8988T (cell line): ENCODE measurements around the gene TKT.
"Not testable (repeated sequence)": the region's sequence is repeated elsewhere in the genome, so short reads cannot be mapped to it uniquely, and the experiment has no call there.

Source experiments
- DNase-seq: peaks from one replicate; pipeline ENCODE4 v3.0.0; 2011

The TKT gene, protein sequence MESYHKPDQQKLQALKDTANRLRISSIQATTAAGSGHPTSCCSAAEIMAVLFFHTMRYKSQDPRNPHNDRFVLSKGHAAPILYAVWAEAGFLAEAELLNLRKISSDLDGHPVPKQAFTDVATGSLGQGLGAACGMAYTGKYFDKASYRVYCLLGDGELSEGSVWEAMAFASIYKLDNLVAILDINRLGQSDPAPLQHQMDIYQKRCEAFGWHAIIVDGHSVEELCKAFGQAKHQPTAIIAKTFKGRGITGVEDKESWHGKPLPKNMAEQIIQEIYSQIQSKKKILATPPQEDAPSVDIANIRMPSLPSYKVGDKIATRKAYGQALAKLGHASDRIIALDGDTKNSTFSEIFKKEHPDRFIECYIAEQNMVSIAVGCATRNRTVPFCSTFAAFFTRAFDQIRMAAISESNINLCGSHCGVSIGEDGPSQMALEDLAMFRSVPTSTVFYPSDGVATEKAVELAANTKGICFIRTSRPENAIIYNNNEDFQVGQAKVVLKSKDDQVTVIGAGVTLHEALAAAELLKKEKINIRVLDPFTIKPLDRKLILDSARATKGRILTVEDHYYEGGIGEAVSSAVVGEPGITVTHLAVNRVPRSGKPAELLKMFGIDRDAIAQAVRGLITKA

GRCh38 chr3:53255775-53256703 lies at the start of gene TKT:
Gene TKT (minus strand): TSS chr3:53256022. CDS start chr3:53255942, 80 bp downstream.
- DNase-seq, result peak; percentile 98

- DNase-seq, result no peak
Measured at GRCh38 chr3:53303957-53304356, 48.1 kb upstream of the TKT start.

DNA sequence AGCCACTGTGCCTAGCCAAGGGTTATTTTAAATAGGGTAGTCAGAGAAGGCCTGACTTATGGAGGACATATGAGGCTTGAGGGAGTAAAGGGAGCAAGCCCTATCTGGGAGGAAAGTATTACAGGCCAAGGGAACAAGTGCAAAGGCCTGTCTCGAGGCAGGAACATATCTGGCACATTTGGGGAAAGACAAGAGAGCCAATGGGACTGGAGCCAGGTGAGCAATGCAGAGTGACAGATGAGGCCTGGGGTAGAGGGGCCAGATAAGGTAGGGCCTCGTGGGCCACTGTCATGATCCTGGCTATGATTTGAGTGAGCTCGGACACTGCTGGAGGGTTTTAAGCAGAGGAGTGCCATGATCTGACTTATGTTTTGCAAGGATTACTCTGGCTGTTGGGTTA lies 47.7 kb upstream of the TKT start:
- DNase-seq, result no peak

- DNase-seq, result no peak
Measured at GRCh38 chr3:53300826-53301225, 45.0 kb upstream of the TKT start.

- not testable (repeated sequence) for DNase-seq
Measured at GRCh38 chr3:53299611-53300023, 43.8 kb upstream of the TKT start.

DNA sequence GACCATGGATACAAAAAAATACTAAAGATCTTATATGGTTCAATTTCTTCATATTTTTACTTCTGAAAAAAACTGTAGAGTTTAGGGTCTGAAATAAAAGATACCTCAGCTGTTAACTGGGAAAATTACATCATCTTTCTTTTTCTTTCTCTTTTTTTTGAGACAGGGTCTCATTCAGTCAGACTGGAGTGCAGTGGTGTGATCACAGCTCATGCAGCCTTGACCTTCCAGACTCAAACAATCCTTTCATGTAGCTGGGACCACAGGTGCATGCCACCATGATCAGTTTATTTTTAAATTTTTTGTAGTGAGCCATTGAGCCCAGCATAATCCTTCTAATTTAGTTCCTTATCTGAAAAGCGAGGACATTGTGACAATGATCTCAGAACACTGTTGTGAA lies 39.6 kb upstream of the TKT start:
- no peak for DNase-seq

DNA sequence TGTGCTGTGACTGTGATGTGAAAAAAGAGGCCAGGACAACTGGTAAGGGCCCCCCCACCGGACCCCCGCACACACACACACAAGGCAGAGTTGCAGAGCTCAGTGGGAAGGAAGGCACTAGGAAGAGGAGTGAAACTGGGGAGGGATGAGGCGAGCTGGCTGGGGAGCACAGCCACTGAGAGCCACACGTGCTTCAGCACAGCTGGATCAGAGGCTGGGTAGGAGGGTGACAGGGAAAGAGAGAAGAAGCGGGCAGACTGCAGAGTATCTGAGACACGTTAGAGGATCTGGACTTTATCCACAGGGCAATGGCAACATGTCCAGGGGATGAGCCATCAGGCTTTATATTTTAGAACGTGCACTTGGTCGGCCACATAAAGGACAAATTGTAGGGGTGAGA lies 38.0 kb upstream of the TKT start:
- DNase-seq, result no peak

DNA sequence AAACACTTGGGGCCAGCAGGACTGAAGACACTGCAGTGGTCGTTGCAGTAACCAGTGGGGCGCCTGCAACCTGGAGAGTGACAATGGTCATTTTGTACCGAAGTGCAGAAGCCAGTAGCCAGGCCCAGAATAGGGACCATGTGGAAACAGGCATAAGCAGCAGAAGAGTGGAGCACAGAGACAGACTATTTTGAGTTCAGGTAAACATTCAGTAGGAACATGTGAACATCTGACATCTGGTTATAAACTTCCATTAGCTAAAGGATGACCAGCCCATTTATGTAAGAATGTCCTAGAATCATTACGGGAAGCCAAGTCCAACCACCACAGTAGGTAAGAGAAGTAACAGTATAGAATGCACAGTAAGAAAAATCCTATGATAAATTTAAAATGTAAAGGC lies 32.4 kb upstream of the TKT start:
- no peak for DNase-seq

GRCh38 chr3:53287131-53287629 lies 31.4 kb upstream of the TKT start:
- no peak for DNase-seq

- no peak for DNase-seq
Measured at GRCh38 chr3:53286727-53287126, 30.9 kb upstream of the TKT start.

DNA sequence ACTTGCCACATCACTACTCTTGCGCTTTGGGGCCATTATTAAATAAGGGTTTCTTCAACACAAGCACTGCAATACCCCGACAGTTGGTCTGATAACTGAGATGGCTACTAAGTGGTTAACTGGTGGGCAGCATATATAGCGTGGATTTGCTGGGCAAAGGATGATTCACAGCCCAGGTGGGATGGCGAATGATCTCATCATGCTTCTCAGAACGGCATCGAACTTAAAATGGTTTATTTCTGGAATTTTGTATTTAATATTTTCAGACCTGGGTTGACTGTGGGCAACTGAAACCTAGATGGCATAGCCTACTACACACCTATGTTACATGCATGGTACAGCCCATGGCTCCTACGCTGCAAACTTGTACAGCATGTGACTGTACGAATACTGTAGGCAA lies 26.8 kb upstream of the TKT start:
- DNase-seq, result no peak

DNA sequence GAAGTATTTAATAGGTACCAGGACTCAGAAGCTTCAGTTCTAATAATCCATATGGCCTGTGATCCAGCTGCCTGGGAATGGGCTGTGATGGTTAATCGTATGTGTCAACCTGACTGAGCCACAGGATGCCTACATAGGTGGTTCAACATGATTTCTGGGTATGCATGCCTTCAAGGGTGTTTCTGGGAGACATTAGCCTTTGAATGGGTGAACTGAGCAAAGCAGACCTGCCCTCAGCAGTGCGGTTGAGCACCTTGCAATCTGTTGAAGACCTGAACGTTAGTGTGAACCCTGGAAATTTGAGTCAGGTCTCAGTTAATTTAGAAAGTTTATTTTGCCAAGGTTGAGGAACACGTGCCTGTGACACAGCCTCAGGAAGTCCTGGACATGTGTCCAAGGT lies 22.8 kb upstream of the TKT start:
- DNase-seq, result no peak

GRCh38 chr3:53274938-53275605 lies 19.2 kb upstream of the TKT start:
- DNase-seq, result no peak

- no peak for DNase-seq
Measured at GRCh38 chr3:53273146-53273670, 17.4 kb upstream of the TKT start.

GRCh38 chr3:53269888-53270880 lies 14.4 kb upstream of the TKT start:
- DNase-seq, result no peak

DNA sequence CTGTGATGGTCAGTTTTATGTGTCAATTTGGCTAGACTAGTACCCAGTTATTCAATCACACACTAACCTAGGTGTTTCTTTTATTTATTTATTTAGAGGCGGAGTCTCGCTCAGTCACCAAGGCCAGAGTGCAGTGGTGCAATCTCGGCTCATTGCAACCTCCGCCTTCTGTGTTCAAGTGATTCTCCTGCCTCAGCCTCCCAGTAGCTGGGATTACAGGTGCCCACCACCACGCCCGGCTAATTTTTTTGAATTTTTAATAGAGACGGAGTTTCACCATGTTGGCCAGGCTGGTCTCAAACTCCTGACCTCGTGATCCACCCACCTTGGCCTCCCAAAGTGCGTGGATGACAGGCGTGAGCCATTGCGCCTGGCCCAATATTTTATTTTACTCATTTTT lies 13.4 kb upstream of the TKT start:
- not testable (repeated sequence) for DNase-seq

- DNase-seq, result no peak
Measured at GRCh38 chr3:53267766-53268165, 11.9 kb upstream of the TKT start.

DNA sequence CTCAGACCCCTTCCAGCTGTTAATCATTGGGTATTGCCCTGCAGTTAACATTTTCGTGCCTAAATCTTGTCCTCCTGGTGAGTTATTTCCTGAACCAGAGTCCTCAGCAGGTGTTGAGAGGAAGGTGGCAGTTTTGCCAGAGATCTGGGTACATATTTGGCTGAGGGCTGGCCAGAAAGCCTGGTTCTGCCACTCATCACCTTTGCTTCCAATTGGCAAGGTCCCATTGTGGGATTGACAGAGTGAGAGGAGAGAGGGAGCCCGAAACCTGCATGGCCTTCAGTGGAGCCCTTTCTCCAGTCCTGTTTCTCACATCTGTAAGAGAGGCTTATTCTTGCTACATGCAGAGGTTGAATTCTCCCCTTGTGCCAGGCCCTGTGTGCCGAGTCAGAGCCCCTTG lies 8.9 kb upstream of the TKT start:
- no peak for DNase-seq

DNA sequence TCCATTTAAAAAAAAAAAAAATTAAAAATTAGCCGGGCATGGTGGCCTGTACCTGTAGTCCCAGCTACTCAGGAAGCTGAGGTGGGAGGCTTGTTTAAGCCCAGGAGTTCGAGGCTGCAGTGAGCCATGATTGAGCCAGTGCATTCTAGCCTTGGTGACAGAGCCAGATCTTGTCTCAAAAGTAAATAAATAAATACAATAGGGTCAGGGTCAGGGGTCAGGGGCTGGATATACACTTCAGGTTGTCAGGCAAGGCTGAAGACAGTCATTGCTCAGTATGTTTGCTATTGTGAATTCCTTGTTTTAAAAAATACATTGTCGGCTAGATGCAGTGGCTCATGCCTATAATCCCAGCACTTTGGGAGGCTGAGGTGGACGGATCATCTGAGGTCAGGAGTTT lies 8.1 kb upstream of the TKT start:
- DNase-seq, result no peak

GRCh38 chr3:53261712-53262111 lies 5.9 kb upstream of the TKT start:
- no peak for DNase-seq

GRCh38 chr3:53260286-53260785 lies 4.5 kb upstream of the TKT start:
- DNase-seq, result peak; percentile 9
